SK-N-SH (cell line): ENCODE measurements around the gene XXYLT1. TPM values are rescaled to one million over a fixed set of nuclear protein-coding genes. Genes with fewer than 3 reads are reported as not detected.

Experiments
- CTCF ChIA-PET: fragments of 300-600, 350-600 bp; formaldehyde crosslinking; extraction: SDS; loops from one replicate; lab custom pipeline; 2021; lab: Yijun Ruan, JAX
- POLR2A ChIA-PET: fragments of 350-600 bp; sonication (Branson Sonifier 250); formaldehyde crosslinking; extraction: SDS; loops from one replicate; lab custom pipeline; 2020; ENCODE audit warnings: antibody characterized with exemption, inconsistent platforms; lab: Yijun Ruan, JAX
- DNase-seq: peaks from one replicate; pipeline ENCODE4 v3.0.0; 2012
- H2AFZ ChIP-seq: fragments of 200-600 bp; sonication (generic); 2 replicates; pipeline ENCODE4 v1.8.1; 2016; ENCODE audit warnings: antibody characterized with exemption, mild to moderate bottlenecking, low read depth
- H3F3A ChIP-seq: fragments of 200-600 bp; sonication (generic); replicated peaks from 2 replicates; pipeline ENCODE3; 2016; ENCODE audit warnings: antibody characterized with exemption, mild to moderate bottlenecking; ENCODE audit not compliant: insufficient read depth
- H3K27ac ChIP-seq, 2 experiments: fragments of 200-500 bp in 1 of 2; fragments of 200-600 bp in 1 of 2; sonication (Bioruptor generic) in 1 of 2; sonication (generic), shearing (Covaris generic) in 1 of 2; 2 replicates each; pipeline versions ENCODE4 v1.5.1 to v1.6.1; 2014 to 2016; ENCODE audit warnings: low read depth in 2 of 2, inconsistent platforms in 1 of 2, low read length in 1 of 2, mild to moderate bottlenecking in 1 of 2, mixed read lengths in 1 of 2
- H3K27me3 ChIP-seq: fragments of 200-600 bp; sonication (generic), shearing (Covaris generic); 2 replicates; pipeline ENCODE4 v1.6.1; 2016; ENCODE audit warnings: mixed run types; ENCODE audit not compliant: insufficient read depth
- H3K36me3 ChIP-seq, 2 experiments: fragments of 200-500 bp in 1 of 2; fragments of 200-600 bp in 1 of 2; sonication (Bioruptor generic) in 1 of 2; sonication (generic) in 1 of 2; replicated peaks in 1 of 2; 2 replicates each; pipeline versions ENCODE3 to v1.5.1; 2014 to 2016; ENCODE audit warnings: low read length in 1 of 2, mild to moderate bottlenecking in 1 of 2; ENCODE audit not compliant: insufficient read depth in 2 of 2, control insufficient read depth in 1 of 2
- H3K4me1 ChIP-seq, 2 experiments: fragments of 200-500 bp in 1 of 2; fragments of 200-600 bp in 1 of 2; sonication (Bioruptor generic) in 1 of 2; sonication (generic), shearing (Covaris generic) in 1 of 2; 2 replicates each; pipeline versions ENCODE4 v1.5.1 to v1.6.1; 2014 to 2016; ENCODE audit warnings: low read depth in 1 of 2, low read length in 1 of 2, mixed run types in 1 of 2; ENCODE audit not compliant: insufficient read depth in 2 of 2, control insufficient read depth in 1 of 2
- H3K4me2 ChIP-seq: fragments of 200-600 bp; sonication (generic), shearing (Covaris generic); 2 replicates; pipeline ENCODE4 v1.6.1; 2017; ENCODE audit warnings: mixed run types
- H3K4me3 ChIP-seq, 2 experiments: fragments of 200-500 bp in 1 of 2; fragments of 200-600 bp in 1 of 2; sonication (Bioruptor generic) in 1 of 2; sonication (generic), shearing (Covaris generic) in 1 of 2; 2 replicates each; pipeline versions ENCODE4 v1.5.1 to v1.8.1; 2014 to 2016; ENCODE audit warnings: low read depth in 2 of 2, inconsistent platforms in 1 of 2, low read length in 1 of 2, mild to moderate bottlenecking in 1 of 2, mixed read lengths in 1 of 2, moderate library complexity in 1 of 2
- H3K79me2 ChIP-seq: fragments of 200-600 bp; sonication (generic); 2 replicates; pipeline ENCODE4 v1.8.1; 2017; ENCODE audit warnings: mild to moderate bottlenecking; ENCODE audit not compliant: insufficient read depth
- H3K9ac ChIP-seq: fragments of 200-600 bp; sonication (generic); 2 replicates; pipeline ENCODE4 v1.6.1; 2017; ENCODE audit warnings: mixed run types
- H3K9me2 ChIP-seq: fragments of 200-600 bp; sonication (generic); 2 replicates; pipeline ENCODE4 v1.6.1; 2017; ENCODE audit warnings: mixed run types
- H3K9me3 ChIP-seq: fragments of 200-600 bp; sonication (generic); 2 replicates; pipeline ENCODE4 v1.6.1; 2017; ENCODE audit warnings: mixed run types, mild to moderate bottlenecking, moderate library complexity
- H4K20me1 ChIP-seq: fragments of 200-600 bp; sonication (generic); 2 replicates; pipeline ENCODE4 v1.6.1; 2017; ENCODE audit warnings: mild to moderate bottlenecking, mixed run types; ENCODE audit not compliant: insufficient read depth
- EP300 ChIP-seq, 2 experiments: IDR thresholded peaks; 2 replicates each; pipeline versions ENCODE4 v1.4.0 to v1.6.1; 2012; ENCODE audit warnings: borderline replicate concordance in 1 of 2, low read depth in 1 of 2, low read length in 1 of 2
- EZH2phosphoT487 ChIP-seq: fragments of 200-600 bp; sonication (generic); IDR thresholded peaks from 2 replicates; pipeline ENCODE4 v1.6.1; 2017; ENCODE audit warnings: low read depth, mixed run types, mild to moderate bottlenecking, antibody characterized with exemption, moderate library complexity, borderline replicate concordance
- FOSL2 ChIP-seq: IDR thresholded peaks from 2 replicates; pipeline ENCODE4 v1.4.0; 2012; ENCODE audit warnings: low read depth, mild to moderate bottlenecking, moderate library complexity, borderline replicate concordance
- FOXJ3 ChIP-seq: sonication (generic); formaldehyde crosslinking; IDR thresholded peaks from 2 replicates; pipeline ENCODE4 v1.5.1; 2020; ENCODE audit warnings: mild to moderate bottlenecking, missing genetic modification reagents
- FOXM1 ChIP-seq: IDR thresholded peaks from 2 replicates; pipeline ENCODE4 v1.4.0; 2012; ENCODE audit warnings: low read depth, mild to moderate bottlenecking
- GABPA ChIP-seq: IDR thresholded peaks from 2 replicates; pipeline ENCODE4 v1.4.0; 2012; ENCODE audit warnings: low read depth, mild to moderate bottlenecking
- GATA2 ChIP-seq: sonication (generic); formaldehyde crosslinking; IDR thresholded peaks from 2 replicates; pipeline ENCODE4 v1.5.0; 2020; ENCODE audit warnings: mild to moderate bottlenecking, missing genetic modification reagents
- JUND ChIP-seq: IDR thresholded peaks from 2 replicates; pipeline ENCODE4 v1.4.0; 2012
- MXI1 ChIP-seq: IDR thresholded peaks from 2 replicates; pipeline ENCODE4 v1.6.1; 2012; ENCODE audit warnings: mild to moderate bottlenecking, low read depth, low read length, improper control_type of control experiment
- PBX3 ChIP-seq: IDR thresholded peaks from 2 replicates; pipeline ENCODE4; 2012
- POLR2AphosphoS5 ChIP-seq: IDR thresholded peaks from 2 replicates; pipeline ENCODE4 v1.6.1; 2012; ENCODE audit warnings: low read depth, low read length
- RCOR1 ChIP-seq: fragments of 150-350 bp; IDR thresholded peaks from 2 replicates; pipeline ENCODE4 v1.6.1; 2017; ENCODE audit warnings: antibody characterized with exemption, low read length
- REST ChIP-seq: IDR thresholded peaks from 2 replicates; pipeline ENCODE4 v1.6.1; 2012; ENCODE audit warnings: mild to moderate bottlenecking, low read depth, low read length, moderate library complexity
- RXRA ChIP-seq: IDR thresholded peaks from 2 replicates; pipeline ENCODE4 v1.4.0; 2012; ENCODE audit warnings: low read depth, mild to moderate bottlenecking, borderline replicate concordance
- USF1 ChIP-seq: IDR thresholded peaks from 2 replicates; pipeline ENCODE4 v1.4.0; 2012; ENCODE audit warnings: low read depth, borderline replicate concordance
- USF2 ChIP-seq: fragments of 150-350 bp; IDR thresholded peaks from 2 replicates; pipeline ENCODE4 v1.6.1; 2017; ENCODE audit warnings: antibody characterized with exemption, low read length, low read depth, borderline replicate concordance
- ZBTB33 ChIP-seq: IDR thresholded peaks from 2 replicates; pipeline ENCODE4 v1.4.0; 2012; ENCODE audit warnings: low read depth, borderline replicate concordance
- WGBS: methylation state at CpG from one replicate; pipeline ENCODE4 v1.1.6; 2017; ENCODE audit warnings: low lambda C conversion rate; 5-methylcytosine and 5-hydroxymethylcytosine counted together
- polyA plus RNA-seq, 3 experiments: library from polyadenylated mRNA; depleted of rRNA; stranded (reverse); fragments of >200 nt; gene quantifications; 2 replicates each; pipeline ENCODE4 v1.2.3, GENCODE V29; 2012

Gene XXYLT1
- polyA plus RNA-seq, 1 of the 3 experiments (the other 2 are of a cell fraction) = 22.6 TPM

- H3K9me3 ChIP-seq = no peaks in the 10 kb centered on the region
- no peak overlapping the region for H3K4me3 ChIP-seq
- whole genome bisulfite sequencing = 92% methylated on average over 3 of the region's 7 CpGs
- peaks cover 1 to 18% of the 10 kb centered on the region in 2 experiments; a peak in 2 of 4 replicates for H3K4me1 ChIP-seq
- POLR2A ChIA-PET = no interaction called here
- H3K27ac ChIP-seq = no peak overlapping the region
- H4K20me1 ChIP-seq = no peaks in the 10 kb centered on the region
- no peak for DNase-seq
- no peaks in the 10 kb centered on the region for H3K36me3 ChIP-seq
- no peak overlapping the region for H3K4me2 ChIP-seq
- H3K79me2 ChIP-seq = no peaks in the 10 kb centered on the region
- TF ChIP-seq EZH2phosphoT487 (no peak), JUND (no peak), FOXM1 (no peak)
- no peak overlapping the region for H2AFZ ChIP-seq
- CTCF ChIA-PET = interaction anchor here (0.9 to 2.3 kb wide), 5 partner anchors 10 to 66 kb away, joined by 3 to 8 read pairs (median 3); no protein-coding TSS in a partner anchor
- no peaks in the 10 kb centered on the region for H3K9me2 ChIP-seq
- H3K9ac ChIP-seq = no peak overlapping the region
- no peaks in the 10 kb centered on the region for H3F3A ChIP-seq
- no peaks in the 10 kb centered on the region for H3K27me3 ChIP-seq
These were observed 98.1 kb downstream of the XXYLT1 start for GRCh38 chr3:195172896-195173295.

- Histone ChIP-seq H3K4me2 (no peak overlapping the region), H3K27ac (no peak overlapping the region; a peak in 2 of 4 replicates), H3K27me3 (no peaks in the 10 kb centered on the region), H3K4me1 (peaks cover 0 to 15% of the 10 kb centered on the region in 2 experiments; a peak in 1 of 4 replicates), H3F3A (no peaks in the 10 kb centered on the region), H3K36me3 (no peaks in the 10 kb centered on the region), H3K9me2 (no peaks in the 10 kb centered on the region), H3K4me3 (no peak overlapping the region), H4K20me1 (no peaks in the 10 kb centered on the region), H3K9ac (no peak overlapping the region), H3K9me3 (no peaks in the 10 kb centered on the region), H2AFZ (no peak overlapping the region), H3K79me2 (no peaks in the 10 kb centered on the region)
- WGBS = 88% methylated on average over 9 of the region's 11 CpGs
- no peak for DNase-seq
- ChIA-PET POLR2A (no interaction called here), CTCF (interaction anchor here (2.3 kb wide), 1 partner anchor 15 kb away, joined by 8 read pairs; no protein-coding TSS in a partner anchor)
- TF ChIP-seq FOXJ3 (CRISPR knock-in tag) = no peak
- TF ChIP-seq GATA2 (CRISPR knock-in tag) = no peak
- TF ChIP-seq ZBTB33 = no peak
- TF ChIP-seq USF2 = no peak
- TF ChIP-seq FOXM1 = no peak
- no peak for TF ChIP-seq RCOR1
- TF ChIP-seq REST = no peak
- TF ChIP-seq PBX3 = no peak
- TF ChIP-seq JUND = no peak
- TF ChIP-seq FOSL2 = no peak
- no peak for TF ChIP-seq MXI1
- TF ChIP-seq EZH2phosphoT487 = no peak
- no peak for TF ChIP-seq GABPA
- no peak for TF ChIP-seq USF1
- TF ChIP-seq EP300 (IDR thresholded peaks at IDR 0.05; ENCODE audit: borderline replicate concordance in 1 of 2, low read depth in 1 of 2, low read length in 1 of 2) = no peak
- TF ChIP-seq POLR2AphosphoS5 = no peak
- no peak for TF ChIP-seq RXRA
These were observed 98.8 kb downstream of the XXYLT1 start for GRCh38 chr3:195172039-195172684.
